Right atrium auricular region (tissue), 2 donors: ENCODE results near the gene OR7C2. TPM values are rescaled to one million over a fixed set of nuclear protein-coding genes. Genes with fewer than 3 reads are reported as not detected.

Source experiments
- DNase-seq: peaks from one replicate; pipeline ENCODE4 v3.0.0-alpha.2; 2019; ENCODE audit warnings: low spot score
- H3K27ac ChIP-seq, 2 donors: fragments of 200-600 bp; sonication (generic); 1 replicate in 1 of 2; 2 replicates in 1 of 2; pipeline ENCODE4 v1.5.1; 2016 to 2019
- H3K27me3 ChIP-seq, 2 donors: fragments of 200-600 bp; sonication (generic); one replicate each; pipeline versions ENCODE4 v1.5.1 to v1.6.0; 2017 to 2019
- H3K36me3 ChIP-seq: fragments of 200-600 bp; sonication (generic); one replicate; pipeline ENCODE4 v1.5.1; 2016
- H3K4me1 ChIP-seq, 2 donors: fragments of 200-600 bp; sonication (generic); one replicate each; pipeline versions ENCODE4 v1.5.1 to v1.6.0; 2017 to 2019
- H3K4me3 ChIP-seq, 2 donors: fragments of 200-600 bp; sonication (generic); 1 replicate in 1 of 2; 2 replicates in 1 of 2; pipeline ENCODE4 v1.5.1; 2017 to 2019; ENCODE audit warnings: mild to moderate bottlenecking in 1 of 2, moderate library complexity in 1 of 2
- H3K9me3 ChIP-seq, 2 donors: fragments of 200-600 bp; sonication (generic); one replicate each; pipeline ENCODE4 v1.5.1; 2019
- CTCF ChIP-seq, 2 donors: fragments of 200-600 bp; sonication (generic); IDR thresholded peaks; one replicate each; pipeline ENCODE4 v1.5.1; 2019; ENCODE audit warnings: antibody characterized with exemption in 2 of 2
- total RNA-seq, 2 donors: library from RNA; depleted of rRNA; stranded (reverse); fragments of >200 nt; gene quantifications; one replicate each; pipeline ENCODE4 v1.1.0, GENCODE V29; 2016

OR7C2 gene
- total RNA-seq, 2 donors from 2014 or later, result not detected

DNA sequence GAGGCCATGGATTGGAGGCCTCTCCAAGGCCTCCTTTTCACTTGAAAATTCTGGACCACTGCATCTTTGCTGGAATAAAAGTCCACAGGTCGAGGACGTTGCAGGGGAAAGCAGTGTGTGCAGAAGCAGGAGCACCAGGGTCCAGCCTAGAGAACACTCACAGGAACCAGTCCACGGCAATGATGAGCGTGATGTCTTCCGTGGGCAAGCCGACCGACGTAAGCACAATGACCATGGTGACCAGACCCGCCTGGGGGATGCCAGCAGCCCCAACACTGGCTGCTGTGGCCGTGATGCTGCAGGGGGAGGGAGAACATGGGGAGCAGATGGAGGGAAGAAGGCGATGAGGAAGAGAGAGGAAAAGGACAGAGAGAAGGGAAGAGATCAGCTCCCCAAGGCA, 11.5 kb downstream of the OR7C2 start:
- Histone ChIP-seq H3K27me3 (no peaks in the 10 kb centered on the region), H3K4me3 (no peak overlapping the region), H3K36me3 (no peaks in the 10 kb centered on the region), H3K27ac (no peak overlapping the region), H3K9me3 (peaks cover 0 to 13% of the 10 kb centered on the region in 2 donors), H3K4me1 (no peaks in the 10 kb centered on the region)
- TF ChIP-seq CTCF (IDR thresholded peaks at IDR 0.05), result no peak
- no peak for DNase-seq

GRCh38 chr19:14954071-14954655, 12.9 kb downstream of the OR7C2 start:
- Histone ChIP-seq H3K4me1 (no peaks in the 10 kb centered on the region), H3K9me3 (peaks cover 0 to 27% of the 10 kb centered on the region in 2 donors), H3K36me3 (no peaks in the 10 kb centered on the region), H3K27ac (no peak overlapping the region), H3K4me3 (no peak overlapping the region), H3K27me3 (no peaks in the 10 kb centered on the region)
- no peak for DNase-seq
- no peak for TF ChIP-seq CTCF (IDR thresholded peaks at IDR 0.05)

GRCh38 chr19:14957464-14957863, 16.2 kb downstream of the OR7C2 start:
- no peak overlapping the region for H3K4me3 ChIP-seq
- H3K27ac ChIP-seq, result no peak overlapping the region
- H3K9me3 ChIP-seq, result peaks cover 0 to 38% of the 10 kb centered on the region in 2 donors

GRCh38 chr19:14959263-14959662, 18.0 kb downstream of the OR7C2 start:
- H3K27ac ChIP-seq, result no peak overlapping the region
- H3K4me3 ChIP-seq, result no peak overlapping the region
- H3K27me3 ChIP-seq, result no peaks in the 10 kb centered on the region
- TF ChIP-seq CTCF (IDR thresholded peaks at IDR 0.05), result no peak
- H3K9me3 ChIP-seq, result peaks cover 0 to 47% of the 10 kb centered on the region in 2 donors
- DNase-seq, result no peak
- H3K36me3 ChIP-seq, result no peaks in the 10 kb centered on the region
- H3K4me1 ChIP-seq, result no peaks in the 10 kb centered on the region

More at GRCh38 chr19:14957464-14957863, 16.2 kb downstream of the OR7C2 start:
- Histone ChIP-seq H3K4me1 (no peaks in the 10 kb centered on the region), H3K27me3 (no peaks in the 10 kb centered on the region), H3K36me3 (no peaks in the 10 kb centered on the region)
- no peak for DNase-seq
- no peak for TF ChIP-seq CTCF (IDR thresholded peaks at IDR 0.05)

DNA sequence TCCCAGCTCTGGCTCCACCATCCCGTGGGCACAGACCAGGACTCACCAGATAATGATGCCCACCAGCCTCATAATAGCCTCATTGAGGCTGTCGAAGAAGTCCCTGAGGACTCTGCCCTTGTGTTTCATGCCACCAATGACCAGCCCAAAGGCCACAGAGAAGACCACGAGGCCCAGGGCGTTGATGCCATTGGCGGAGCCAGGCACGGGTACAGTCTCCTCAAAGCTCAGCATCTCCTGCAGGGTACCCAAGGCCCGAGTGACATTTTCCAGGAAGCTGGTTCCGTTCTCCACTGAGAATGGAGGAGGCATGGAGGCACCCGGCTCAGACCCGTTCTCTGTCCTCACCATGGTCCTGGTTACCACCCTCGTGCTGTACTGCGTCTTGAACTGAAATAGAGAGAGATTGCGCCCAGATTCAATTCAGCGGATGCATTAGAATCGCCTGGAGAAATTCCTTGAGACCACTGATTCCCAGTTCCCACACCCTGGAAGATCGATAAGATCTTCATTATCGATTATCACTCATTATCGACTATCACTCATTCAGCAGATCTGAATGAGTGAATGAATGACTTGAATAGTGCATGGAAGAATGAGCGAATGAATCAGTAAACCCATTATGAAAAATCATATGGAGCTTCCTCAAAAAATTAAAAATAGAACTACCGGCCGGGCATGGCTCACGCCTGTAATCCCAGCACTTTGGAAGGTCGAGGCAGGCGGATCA, 20.8 kb downstream of the OR7C2 start:
- no peaks in the 10 kb centered on the region for H3K4me1 ChIP-seq
- H3K36me3 ChIP-seq, result no peaks in the 10 kb centered on the region
- H3K27ac ChIP-seq, result no peak overlapping the region
- peaks cover 0 to 41% of the 10 kb centered on the region in 2 donors for H3K9me3 ChIP-seq
- DNase-seq, result no peak
- no peaks in the 10 kb centered on the region for H3K27me3 ChIP-seq
- no peak overlapping the region for H3K4me3 ChIP-seq
- no peak for TF ChIP-seq CTCF (IDR thresholded peaks at IDR 0.05)
